Transverse colon (tissue), 4 donors: Measurements from ENCODE around the gene PDE7B. TPM values are rescaled to one million over a fixed set of nuclear protein-coding genes. Genes with fewer than 3 reads are reported as not detected.
"Not testable (repeated sequence)": the region's sequence is repeated elsewhere in the genome, so short reads cannot be mapped to it uniquely, and the experiment has no call there.

Experiments used
- DNase-seq: peaks from one replicate; pipeline ENCODE4 v3.0.0-alpha.2; 2019
- H3K27ac ChIP-seq, 4 donors: fragments of 200-600 bp; sonication (generic); 2 replicates each; pipeline ENCODE4 v1.5.1; 2016 to 2018; ENCODE audit warnings: inconsistent platforms in 4 of 4
- H3K27me3 ChIP-seq: fragments of 200-600 bp; sonication (generic); 2 replicates; pipeline ENCODE4 v1.5.1; 2017; ENCODE audit warnings: inconsistent platforms
- H3K36me3 ChIP-seq, 4 donors: fragments of 200-600 bp; sonication (generic); 2 replicates each; pipeline ENCODE4 v1.5.1; 2017 to 2019; ENCODE audit warnings: inconsistent platforms in 4 of 4
- H3K4me1 ChIP-seq, 4 donors: fragments of 200-600 bp; sonication (generic); 2 replicates each; pipeline ENCODE4 v1.5.1; 2017 to 2020; ENCODE audit warnings: inconsistent platforms in 4 of 4
- H3K4me3 ChIP-seq, 4 donors: fragments of 200-600 bp; sonication (generic); 1 replicate in 1 of 4; 2 replicates in 3 of 4; pipeline versions ENCODE4 v1.5.1 to v1.6.1; 2017 to 2019; ENCODE audit warnings: inconsistent platforms in 4 of 4
- H3K9me3 ChIP-seq, 2 donors: fragments of 200-600 bp; sonication (generic); 2 replicates each; pipeline ENCODE4 v1.5.1; 2017 to 2019; ENCODE audit warnings: inconsistent platforms in 2 of 2
- CTCF ChIP-seq, 5 experiments: fragments of 200-600 bp in 3 of 5; fragments of 450-650 bp in 2 of 5; sonication (generic) in 3 of 5; IDR thresholded peaks; 1 replicate in 2 of 5; 2 replicates in 3 of 5; pipeline ENCODE4 v1.5.1; 2016 to 2017; ENCODE audit warnings: antibody characterized with exemption in 5 of 5, inconsistent platforms in 3 of 5, mild to moderate bottlenecking in 2 of 5, moderate library complexity in 1 of 5
- EP300 ChIP-seq: sonication (generic); formaldehyde crosslinking; IDR thresholded peaks from one replicate; pipeline ENCODE4 v1.6.1; 2017; ENCODE audit warnings: antibody characterized with exemption, low read depth
- POLR2A ChIP-seq: fragments of 450-650 bp; IDR thresholded peaks from one replicate; pipeline ENCODE4 v1.6.1; 2016; ENCODE audit warnings: antibody characterized with exemption, mild to moderate bottlenecking, moderate library complexity
- POLR2AphosphoS5 ChIP-seq, 3 donors: sonication (generic); formaldehyde crosslinking; IDR thresholded peaks; one replicate each; pipeline ENCODE4 v1.6.1; 2016; ENCODE audit warnings: antibody characterized with exemption in 3 of 3
- WGBS, 2 donors: methylation state at CpG; one replicate each; pipeline ENCODE4 v1.1.5; 2018; ENCODE audit warnings: low coverage in 1 of 2; 5-methylcytosine and 5-hydroxymethylcytosine counted together
- in situ Hi-C, 4 donors: fragments of 200-750 bp; cut with MboI; loops; one replicate each; pipeline versions ENCODE4 v1.15.0 to v1.15.1; 2017; ENCODE audit warnings: low sequenced_read_pairs in 3 of 4, low pct_ligation_motif_present in 1 of 4, low pct_unique_long_range_greater_than_20kb in 1 of 4
- intact Hi-C: fragments of 100-400 bp; cut with DNase I; formaldehyde crosslinking; loops from one replicate; pipeline ENCODE4 v1.15.1; 2023; ENCODE audit warnings: low total_unique reads
- total RNA-seq, 4 donors: library from RNA; depleted of rRNA; stranded (reverse); fragments of >200 nt; gene quantifications; one replicate each; pipeline ENCODE4 v1.1.0, GENCODE V29; 2016

The PDE7B gene
- total RNA-seq, 4 donors from 2014 or later: 0.40 to 2.2 (median 1.4) TPM

- Histone ChIP-seq H3K36me3 (no peaks in the 10 kb centered on the region), H3K27ac (no peak overlapping the region), H3K27me3 (no peaks in the 10 kb centered on the region), H3K4me1 (no peaks in the 10 kb centered on the region), H3K9me3 (no peaks in the 10 kb centered on the region), H3K4me3 (no peak overlapping the region)
- intact Hi-C loops: no loop called here
- TF ChIP-seq EP300 (no peak), CTCF (IDR thresholded peaks at IDR 0.05) (no peak), POLR2AphosphoS5 (IDR thresholded peaks at IDR 0.05) (no peak), POLR2A (no peak)
- DNase-seq: no peak
- in situ Hi-C loops: loop anchor here in 1 of 4 donors (25.0 kb wide), 1 partner anchor 676 kb away; no protein-coding TSS in a partner anchor
- 79% methylated on average over 5 of the region's 5 CpGs; no CpG with 5 or more reads in 1 of the 2 donors for WGBS, 2 donors
Observed at GRCh38 chr6:136213012-136213539, 361.6 kb downstream of the PDE7B start.

- H3K27me3 ChIP-seq: no peaks in the 10 kb centered on the region
- no peaks in the 10 kb centered on the region for H3K4me1 ChIP-seq
- no peaks in the 10 kb centered on the region for H3K36me3 ChIP-seq
- in situ Hi-C loops (loop anchor here in 1 of 4 donors (25.0 kb wide), 1 partner anchor 677 kb away; no protein-coding TSS in a partner anchor), intact Hi-C loops (no loop called here)
- H3K4me3 ChIP-seq: no peak overlapping the region
- DNase-seq: no peak
- TF ChIP-seq POLR2A: no peak
- TF ChIP-seq EP300: no peak
- no peak for TF ChIP-seq CTCF (IDR thresholded peaks at IDR 0.05)
- no peak for TF ChIP-seq POLR2AphosphoS5 (IDR thresholded peaks at IDR 0.05)
- no peak overlapping the region for H3K27ac ChIP-seq
- H3K9me3 ChIP-seq: no peaks in the 10 kb centered on the region
Observed at GRCh38 chr6:136213853-136214252, 362.4 kb downstream of the PDE7B start.

GRCh38 chr6:136216503-136217401 lies 365.3 kb downstream of the PDE7B start:
- no peak overlapping the region for H3K27ac ChIP-seq
- intact Hi-C loops: no loop called here
- TF ChIP-seq POLR2A (no peak), EP300 (no peak), POLR2AphosphoS5 (IDR thresholded peaks at IDR 0.05) (no peak), CTCF (IDR thresholded peaks at IDR 0.05) (no peak)
- H3K27me3 ChIP-seq: no peaks in the 10 kb centered on the region
- in situ Hi-C loops: loop anchor here in 1 of 4 donors (25.0 kb wide), 1 partner anchor 679 kb away; no protein-coding TSS in a partner anchor
- no peak overlapping the region for H3K4me3 ChIP-seq
- 83 to 88% methylated on average over 9 to 10 of the region's 10 CpGs for WGBS, 2 donors
- H3K9me3 ChIP-seq: no peaks in the 10 kb centered on the region
- H3K4me1 ChIP-seq: no peaks in the 10 kb centered on the region
- H3K36me3 ChIP-seq: no peaks in the 10 kb centered on the region
- no peak for DNase-seq

DNA sequence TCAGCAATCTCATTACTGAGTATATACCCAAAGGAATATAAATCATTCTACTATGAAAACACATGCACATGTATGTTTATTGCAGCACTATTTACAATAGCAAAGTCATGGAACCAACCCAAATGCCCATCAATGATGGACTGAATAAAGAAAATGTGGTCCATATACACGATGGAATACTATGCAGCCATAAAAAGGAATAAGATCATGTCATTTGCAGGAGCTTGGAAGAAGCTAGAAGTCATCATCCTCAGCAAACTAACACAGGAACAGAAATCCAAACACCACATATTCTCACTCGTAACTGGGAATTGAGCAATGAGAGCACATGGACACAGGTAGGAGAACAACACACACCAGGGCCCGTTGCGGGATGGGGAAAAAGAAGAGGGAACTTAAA lies 373.5 kb downstream of the PDE7B start:
- not testable (repeated sequence) for H3K9me3 ChIP-seq
- in situ Hi-C loops: loop anchor here (5.0 to 25.0 kb wide), 3 partner anchors 688 to 690 kb away; no protein-coding TSS in a partner anchor
- WGBS, 2 donors: 86 to 95% methylated on average over 4 of the region's 4 CpGs

More for the DNA sequence above, 373.5 kb downstream of the PDE7B start:
- H3K4me1 ChIP-seq: peaks cover 4 to 20% (median 9%) of the 10 kb centered on the region in 4 donors
- DNase-seq, H3K27me3 ChIP-seq, H3K4me3 ChIP-seq, H3K27ac ChIP-seq, H3K36me3 ChIP-seq: not testable (repeated sequence)
- intact Hi-C loops: loop anchor here (10.0 kb wide), 2 partner anchors 690 to 720 kb away; no protein-coding TSS in a partner anchor
